ENCODE data around the gene ALAD. TPM values are rescaled to one million over a fixed set of nuclear protein-coding genes. Genes with fewer than 3 reads are reported as not detected.

The ALAD gene
- total and polyA plus RNA-seq, 9 of the 15 experiments (the other 6 are each of a cell fraction or from before 2014, with no cell fraction given), result 1.3 to 12.7 (median 6.8) TPM

DNA sequence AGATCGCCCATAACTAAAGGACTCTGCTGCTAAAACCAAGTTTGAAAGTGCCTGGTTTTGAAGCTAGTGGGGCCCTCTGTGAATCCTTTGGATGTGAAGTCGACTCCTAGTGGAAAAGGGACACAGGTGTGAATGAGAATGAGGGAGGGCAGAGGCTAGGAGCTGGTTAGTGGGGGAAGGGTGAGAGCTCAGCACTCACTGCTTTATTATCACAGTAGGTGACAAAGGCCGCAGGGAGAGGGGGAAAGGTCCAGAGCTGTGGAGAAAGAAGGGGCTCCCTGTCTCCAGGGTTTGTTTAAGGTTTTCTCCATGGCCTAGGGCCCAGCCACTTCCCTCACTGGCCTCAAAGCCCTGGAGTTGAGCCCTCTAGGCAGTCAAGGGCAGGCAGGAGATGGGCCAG lies 27.8 kb downstream of the ALAD start (continued):
- TF ChIP-seq, protein P1, sequence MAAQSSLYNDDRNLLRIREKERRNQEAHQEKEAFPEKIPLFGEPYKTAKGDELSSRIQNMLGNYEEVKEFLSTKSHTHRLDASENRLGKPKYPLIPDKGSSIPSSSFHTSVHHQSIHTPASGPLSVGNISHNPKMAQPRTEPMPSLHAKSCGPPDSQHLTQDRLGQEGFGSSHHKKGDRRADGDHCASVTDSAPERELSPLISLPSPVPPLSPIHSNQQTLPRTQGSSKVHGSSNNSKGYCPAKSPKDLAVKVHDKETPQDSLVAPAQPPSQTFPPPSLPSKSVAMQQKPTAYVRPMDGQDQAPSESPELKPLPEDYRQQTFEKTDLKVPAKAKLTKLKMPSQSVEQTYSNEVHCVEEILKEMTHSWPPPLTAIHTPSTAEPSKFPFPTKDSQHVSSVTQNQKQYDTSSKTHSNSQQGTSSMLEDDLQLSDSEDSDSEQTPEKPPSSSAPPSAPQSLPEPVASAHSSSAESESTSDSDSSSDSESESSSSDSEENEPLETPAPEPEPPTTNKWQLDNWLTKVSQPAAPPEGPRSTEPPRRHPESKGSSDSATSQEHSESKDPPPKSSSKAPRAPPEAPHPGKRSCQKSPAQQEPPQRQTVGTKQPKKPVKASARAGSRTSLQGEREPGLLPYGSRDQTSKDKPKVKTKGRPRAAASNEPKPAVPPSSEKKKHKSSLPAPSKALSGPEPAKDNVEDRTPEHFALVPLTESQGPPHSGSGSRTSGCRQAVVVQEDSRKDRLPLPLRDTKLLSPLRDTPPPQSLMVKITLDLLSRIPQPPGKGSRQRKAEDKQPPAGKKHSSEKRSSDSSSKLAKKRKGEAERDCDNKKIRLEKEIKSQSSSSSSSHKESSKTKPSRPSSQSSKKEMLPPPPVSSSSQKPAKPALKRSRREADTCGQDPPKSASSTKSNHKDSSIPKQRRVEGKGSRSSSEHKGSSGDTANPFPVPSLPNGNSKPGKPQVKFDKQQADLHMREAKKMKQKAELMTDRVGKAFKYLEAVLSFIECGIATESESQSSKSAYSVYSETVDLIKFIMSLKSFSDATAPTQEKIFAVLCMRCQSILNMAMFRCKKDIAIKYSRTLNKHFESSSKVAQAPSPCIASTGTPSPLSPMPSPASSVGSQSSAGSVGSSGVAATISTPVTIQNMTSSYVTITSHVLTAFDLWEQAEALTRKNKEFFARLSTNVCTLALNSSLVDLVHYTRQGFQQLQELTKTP (IDR thresholded peaks at IDR 0.05; ENCODE audit: low read depth in 1 of 2, partially characterized antibody in 2 of 2), result no peak
- TF ChIP-seq HCFC1 (IDR thresholded peaks at IDR 0.05; ENCODE audit: low read depth, low read length) (no peak), POLR2G (IDR thresholded peaks at IDR 0.05; ENCODE audit: low read depth, low read length) (no peak), ZNF224 (CRISPR knock-in tag; IDR thresholded peaks at IDR 0.05) (no peak), RBBP5 (IDR thresholded peaks at IDR 0.05; ENCODE audit: borderline replicate concordance, insufficient read depth, low read length, poor library complexity, severe bottlenecking) (no peak), TGIF2 (CRISPR knock-in tag; IDR thresholded peaks at IDR 0.05) (no peak), FOXJ3 (CRISPR knock-in tag; IDR thresholded peaks at IDR 0.05) (no peak)
- TF ChIP-seq, protein P2, sequence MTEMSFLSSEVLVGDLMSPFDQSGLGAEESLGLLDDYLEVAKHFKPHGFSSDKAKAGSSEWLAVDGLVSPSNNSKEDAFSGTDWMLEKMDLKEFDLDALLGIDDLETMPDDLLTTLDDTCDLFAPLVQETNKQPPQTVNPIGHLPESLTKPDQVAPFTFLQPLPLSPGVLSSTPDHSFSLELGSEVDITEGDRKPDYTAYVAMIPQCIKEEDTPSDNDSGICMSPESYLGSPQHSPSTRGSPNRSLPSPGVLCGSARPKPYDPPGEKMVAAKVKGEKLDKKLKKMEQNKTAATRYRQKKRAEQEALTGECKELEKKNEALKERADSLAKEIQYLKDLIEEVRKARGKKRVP (CRISPR knock-in tag; IDR thresholded peaks at IDR 0.05), result no peak
